ENCODE results near the gene GALNT14. TPM values are rescaled to one million over a fixed set of nuclear protein-coding genes. Genes with fewer than 3 reads are reported as not detected.
"Not testable (repeated sequence)": the region's sequence is repeated elsewhere in the genome, so short reads cannot be mapped to it uniquely, and the experiment has no call there.

The GALNT14 gene
- total RNA-seq, 1 donor from 2014 or later: 0.45 TPM

- no peak for DNase-seq
- intact Hi-C loops (cut with micrococcal nuclease): no loop called here
- ATAC-seq: no peak
These were observed 202.4 kb downstream of the GALNT14 start for GRCh38 chr2:30935795-30936194.

DNA sequence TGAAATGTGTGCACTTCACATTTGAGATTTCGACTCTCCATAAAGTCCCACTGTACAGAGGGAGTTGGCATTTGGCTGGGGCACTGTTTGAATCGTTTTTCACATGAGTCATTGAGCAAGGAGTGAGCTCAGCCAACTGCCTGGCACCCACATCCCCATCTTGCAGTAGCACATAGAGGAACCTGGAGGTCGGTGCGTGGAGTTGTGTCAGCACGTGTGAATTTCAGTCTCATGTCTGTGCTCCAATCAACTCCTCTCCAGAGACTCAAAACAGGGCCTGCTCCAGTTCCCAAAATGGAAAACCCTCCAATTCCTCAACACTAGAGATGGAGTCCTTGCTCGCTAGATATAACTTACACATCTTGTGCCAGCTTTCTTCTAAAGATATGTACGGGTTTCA, 204.2 kb downstream of the GALNT14 start:
- DNase-seq (no peak), ATAC-seq (no peak)
- intact Hi-C loops (cut with micrococcal nuclease): no loop called here

- ATAC-seq: no peak
- intact Hi-C loops (cut with micrococcal nuclease): no loop called here
These were observed 204.7 kb downstream of the GALNT14 start for GRCh38 chr2:30933496-30933895.

DNA sequence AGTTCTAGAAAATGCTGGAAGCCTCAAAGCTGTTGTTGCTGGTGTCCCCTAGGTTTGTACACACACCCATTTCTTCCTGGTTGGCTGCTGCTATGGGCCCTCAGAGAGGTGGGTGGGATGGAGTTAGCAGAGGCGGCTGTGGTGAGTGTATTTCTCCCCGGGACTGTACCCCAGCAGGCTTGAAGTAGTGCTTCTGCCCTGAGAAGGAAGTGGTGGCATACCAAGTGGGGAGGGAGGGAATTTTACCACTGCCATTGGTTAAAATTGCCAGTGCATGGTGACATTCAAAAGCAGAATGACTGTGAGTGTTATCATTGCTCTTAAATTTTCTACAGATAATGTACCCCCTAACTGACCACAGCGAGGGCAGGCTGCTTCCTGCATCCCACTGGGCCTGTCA, 205.4 kb downstream of the GALNT14 start:
- intact Hi-C loops (cut with micrococcal nuclease): no loop called here
- no peak for ATAC-seq
- no peak for DNase-seq

More at GRCh38 chr2:30933496-30933895, 204.7 kb downstream of the GALNT14 start:
- DNase-seq: no peak

DNA sequence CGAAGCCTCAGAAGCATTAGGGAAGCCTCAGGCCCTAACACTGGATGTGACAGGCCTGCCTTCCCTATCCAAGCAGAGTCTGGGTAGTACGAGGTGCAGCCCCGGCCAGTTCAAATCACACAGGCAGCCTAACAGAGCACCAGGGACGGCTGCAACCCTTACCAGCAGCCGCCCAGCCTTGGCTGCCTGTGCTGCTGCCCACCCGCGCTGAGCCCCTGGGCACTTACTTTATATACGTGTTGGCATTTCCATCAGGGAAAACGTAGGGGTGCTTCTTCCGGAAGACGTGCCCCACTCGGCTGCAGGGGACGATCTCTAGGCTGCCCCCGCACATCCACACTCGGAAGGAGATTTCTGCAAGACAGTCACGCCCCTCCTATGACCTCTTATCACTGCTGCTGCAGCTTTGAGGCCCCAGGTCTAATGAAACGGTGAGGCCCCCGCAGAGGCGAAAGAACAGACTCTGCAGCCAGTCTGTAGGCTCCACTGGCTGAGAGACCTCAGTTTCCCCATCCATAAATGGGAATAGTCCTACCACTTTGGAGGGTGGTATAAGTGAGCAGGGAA, 206.3 kb downstream of the GALNT14 start:
- intact Hi-C loops (cut with micrococcal nuclease): no loop called here
- no peak for DNase-seq
- ATAC-seq: no peak

DNA sequence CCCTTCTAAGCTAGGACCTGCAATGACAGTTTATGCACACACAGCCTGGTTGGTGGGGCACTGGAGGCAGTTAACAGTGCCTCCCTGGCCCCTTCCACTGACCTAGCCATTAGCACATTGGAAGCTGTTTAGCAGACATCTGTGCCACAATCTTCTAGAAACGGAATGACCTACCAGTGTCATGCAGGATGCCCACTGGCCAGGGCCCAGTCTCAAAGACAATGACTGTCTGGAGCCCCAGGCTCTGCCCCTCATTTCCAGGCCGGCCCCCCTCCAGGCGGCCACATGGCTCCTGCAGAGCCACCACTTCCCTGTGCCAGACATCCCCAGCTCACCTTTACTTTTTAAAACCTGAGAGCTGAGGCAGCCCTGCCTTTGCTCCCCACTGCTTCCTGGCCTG, 207.5 kb downstream of the GALNT14 start:
- intact Hi-C loops (cut with micrococcal nuclease): no loop called here
- DNase-seq (no peak), ATAC-seq (no peak)

DNA sequence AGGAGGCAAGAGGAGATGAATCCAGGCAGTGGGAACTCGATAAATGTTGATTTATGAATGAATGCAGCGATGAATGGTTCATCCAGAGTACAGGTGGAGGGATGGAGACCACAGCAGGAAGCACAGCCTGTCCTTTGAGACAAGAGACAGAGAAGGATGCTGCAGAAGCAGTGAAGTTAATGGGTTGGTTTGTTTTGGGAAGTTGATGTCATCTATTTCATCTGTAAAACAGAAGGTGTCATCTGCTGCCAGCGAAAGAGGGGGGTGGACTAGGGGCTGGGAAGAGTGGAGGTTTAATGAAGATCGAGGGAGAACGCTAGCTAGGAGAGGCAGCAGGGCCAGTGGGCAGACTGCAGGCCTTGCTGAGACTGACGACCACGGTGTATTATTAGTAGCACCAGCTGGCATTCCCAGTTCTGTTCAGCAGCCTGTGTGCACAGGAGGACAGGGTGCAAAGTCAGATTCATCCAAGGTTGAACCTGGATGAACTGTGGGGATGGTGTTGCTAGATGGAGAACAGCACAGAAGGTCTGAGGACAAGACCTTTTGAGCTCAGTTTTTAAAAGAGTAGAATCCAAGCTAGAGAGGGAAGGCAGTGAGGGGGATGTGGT, 210.7 kb downstream of the GALNT14 start:
- DNase-seq (no peak), ATAC-seq (peak; percentile 65)
- intact Hi-C loops (cut with micrococcal nuclease): no loop called here

GRCh38 chr2:30926606-30927005, 211.6 kb downstream of the GALNT14 start:
- DNase-seq: no peak
- intact Hi-C loops (cut with micrococcal nuclease): no loop called here
- ATAC-seq: no peak

- intact Hi-C loops (cut with micrococcal nuclease): no loop called here
- DNase-seq (no peak), ATAC-seq (no peak)
These were observed 214.6 kb downstream of the GALNT14 start for GRCh38 chr2:30923623-30924022.

DNA sequence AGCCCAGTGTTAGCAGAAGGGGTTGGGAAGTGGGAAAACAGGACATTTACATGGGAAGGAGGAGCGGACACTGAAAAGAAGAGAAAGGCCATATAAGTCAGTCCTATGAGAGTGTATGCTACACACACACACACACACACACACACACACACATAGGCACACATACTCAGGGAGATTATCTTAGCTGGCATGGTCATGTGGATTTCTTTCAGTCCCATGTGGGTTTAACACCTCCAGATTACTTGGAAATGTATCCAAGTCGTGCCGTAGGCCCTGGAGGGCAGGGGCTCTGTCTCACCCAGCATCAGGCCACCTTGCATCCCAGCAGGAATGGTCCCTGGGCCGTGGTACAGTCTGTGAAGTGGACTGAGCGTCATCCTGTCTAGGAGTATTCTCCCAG, 217.7 kb downstream of the GALNT14 start:
- no peak for DNase-seq
- no peak for ATAC-seq
- intact Hi-C loops (cut with micrococcal nuclease): no loop called here

- ATAC-seq (peak; percentile 86), DNase-seq (peak; percentile 62)
- intact Hi-C loops (cut with micrococcal nuclease): no loop called here
These were observed 222.8 kb downstream of the GALNT14 start for GRCh38 chr2:30915486-30915885.

DNA sequence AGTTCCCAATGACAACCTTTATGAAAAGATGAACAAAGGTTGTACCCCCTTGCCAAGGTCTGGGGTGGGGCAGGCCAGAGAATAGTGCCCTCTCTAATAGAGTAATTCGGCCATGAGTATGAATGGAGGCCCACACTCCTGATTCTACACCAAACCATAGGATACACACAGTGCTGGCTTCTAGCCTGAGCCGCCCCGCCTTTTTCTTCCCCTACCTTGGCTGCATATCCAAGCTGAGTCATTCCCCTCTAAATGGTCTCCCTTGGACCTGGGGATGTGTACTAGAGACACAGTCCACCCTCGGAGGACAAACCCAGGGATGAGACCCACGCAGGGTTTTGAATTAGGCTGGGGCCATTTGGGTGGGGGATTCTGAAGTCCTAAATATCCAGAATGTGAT, 223.8 kb downstream of the GALNT14 start:
- intact Hi-C loops (cut with micrococcal nuclease): no loop called here
- DNase-seq (no peak), ATAC-seq (no peak)

- intact Hi-C loops (cut with micrococcal nuclease): no loop called here
- no peak for DNase-seq
- no peak for ATAC-seq
These were observed 226.2 kb downstream of the GALNT14 start for GRCh38 chr2:30912056-30912455.

- DNase-seq (no peak), ATAC-seq (no peak)
- intact Hi-C loops (cut with micrococcal nuclease): no loop called here
These were observed 226.9 kb downstream of the GALNT14 start for GRCh38 chr2:30911327-30911726.

- intact Hi-C loops (cut with micrococcal nuclease): no loop called here
- ATAC-seq: no peak
- no peak for DNase-seq
These were observed 227.6 kb downstream of the GALNT14 start for GRCh38 chr2:30910686-30911085.

GRCh38 chr2:30904437-30904836, 233.8 kb downstream of the GALNT14 start:
- intact Hi-C loops (cut with micrococcal nuclease); DNase-seq; ATAC-seq: not testable (repeated sequence)

DNA sequence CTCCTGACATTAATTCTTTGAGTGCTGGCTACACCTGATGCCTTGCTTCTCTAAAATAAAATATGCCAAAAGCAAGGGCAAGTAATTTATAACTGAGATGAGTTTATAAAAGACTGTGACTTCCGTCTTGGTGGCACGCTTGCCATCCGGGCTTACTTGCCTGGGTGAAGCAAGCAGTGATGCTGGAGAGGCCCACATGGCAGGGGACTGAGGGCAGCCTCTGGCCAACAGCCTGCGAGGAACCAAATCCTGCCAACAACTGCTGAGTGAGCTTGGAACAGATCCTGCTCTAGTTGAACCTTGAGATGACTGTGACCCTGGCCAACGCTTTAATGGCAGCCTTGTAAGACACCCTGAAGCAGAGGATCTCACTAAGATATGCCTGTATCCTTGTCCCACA, 234.9 kb downstream of the GALNT14 start:
- no peak for ATAC-seq
- intact Hi-C loops (cut with micrococcal nuclease): no loop called here
- no peak for DNase-seq

DNA sequence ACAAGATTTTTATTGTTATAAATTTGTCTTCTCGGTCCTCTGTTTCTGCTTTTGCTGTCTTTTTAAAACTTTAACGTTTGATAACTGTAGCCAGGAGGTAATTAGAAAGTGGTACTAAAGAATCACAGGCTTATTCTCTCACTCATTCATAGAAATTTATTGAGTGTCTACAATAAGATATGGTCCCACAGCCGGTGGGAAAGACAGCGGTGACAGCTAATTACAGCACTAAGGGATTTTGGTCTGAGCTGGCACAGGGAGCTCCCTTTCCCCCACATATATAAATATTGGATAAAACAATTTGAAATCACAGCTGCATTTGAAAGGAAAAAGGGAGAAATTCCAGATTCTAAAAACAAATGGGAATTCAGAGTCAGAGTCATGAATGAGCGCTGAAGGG, 237.9 kb downstream of the GALNT14 start:
- no peak for DNase-seq
- intact Hi-C loops (cut with micrococcal nuclease): no loop called here
- no peak for ATAC-seq

DNA sequence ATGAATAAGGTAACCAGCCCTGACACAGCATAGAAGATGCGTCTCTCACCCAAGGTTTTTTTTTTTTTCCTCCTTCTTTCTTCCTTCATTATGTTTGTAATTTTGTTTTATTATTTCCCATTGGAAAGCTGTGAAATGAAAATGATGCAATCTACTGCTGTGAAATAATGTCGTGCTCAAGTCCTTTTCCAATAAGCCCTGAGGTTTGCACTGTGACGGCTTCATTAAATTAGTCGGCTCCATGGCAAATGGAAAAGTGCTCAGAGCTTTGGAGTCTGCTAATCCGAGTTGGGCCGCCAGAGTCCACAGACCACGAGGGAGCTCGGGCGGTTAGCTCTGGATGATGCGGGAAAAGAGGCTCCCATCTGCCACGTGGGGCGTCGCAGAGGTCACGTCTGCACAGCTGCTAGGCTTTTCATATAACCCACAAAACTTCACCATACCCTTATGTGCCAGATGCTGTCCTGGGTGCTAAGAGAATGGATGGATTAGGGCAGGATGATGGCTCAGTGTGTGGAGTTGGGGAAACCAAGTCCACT, 238.7 kb downstream of the GALNT14 start:
- DNase-seq (no peak), ATAC-seq (no peak)
- intact Hi-C loops (cut with micrococcal nuclease): no loop called here

- intact Hi-C loops (cut with micrococcal nuclease): no loop called here
- ATAC-seq (no peak), DNase-seq (no peak)
These were observed 240.7 kb downstream of the GALNT14 start for GRCh38 chr2:30897539-30897938.

- no peak for DNase-seq
- ATAC-seq: peak; percentile 76
- intact Hi-C loops (cut with micrococcal nuclease): no loop called here
These were observed 243.6 kb downstream of the GALNT14 start for GRCh38 chr2:30894498-30895119.

Data from left ventricle myocardium superior (tissue), 1 donor.